HG02763 (cell line): ENCODE measurements around the gene MLLT3.

Source experiments
- ATAC-seq: cut with Tn5 transposase; IDR thresholded peaks from one replicate; pipeline ENCODE4 v1.9.1; 2021; ENCODE audit warnings: mild to moderate bottlenecking, moderate library complexity; ENCODE audit not compliant: unreplicated experiment

MLLT3 gene

GRCh38 chr9:20630241-20630943, 8.1 kb upstream of the MLLT3 start:
- no peak for ATAC-seq

- no peak for ATAC-seq
Observed at GRCh38 chr9:20625003-20625349, 2.7 kb upstream of the MLLT3 start.

- no peak for ATAC-seq
Observed at GRCh38 chr9:20624201-20625002, 2.1 kb upstream of the MLLT3 start.

- ATAC-seq, result no peak
Observed at GRCh38 chr9:20623748-20624124, 1.4 kb upstream of the MLLT3 start.

- ATAC-seq, result peak; percentile 17
Observed at GRCh38 chr9:20623021-20623747, 885 bp upstream of the MLLT3 start.

GRCh38 chr9:20621471-20622329, 599 bp downstream of the MLLT3 start:
- peak; percentile 9 for ATAC-seq

GRCh38 chr9:20620650-20621470, 1.4 kb downstream of the MLLT3 start:
- no peak for ATAC-seq

- no peak for ATAC-seq
Observed at GRCh38 chr9:20619487-20620200, 2.7 kb downstream of the MLLT3 start.

GRCh38 chr9:20618361-20618802, 3.9 kb downstream of the MLLT3 start:
- no peak for ATAC-seq

GRCh38 chr9:20616808-20617207, 5.5 kb downstream of the MLLT3 start:
- ATAC-seq, result no peak

GRCh38 chr9:20614602-20615216, 7.6 kb downstream of the MLLT3 start:
- ATAC-seq, result no peak

- no peak for ATAC-seq
Observed at GRCh38 chr9:20611691-20612287, 10.5 kb downstream of the MLLT3 start.

GRCh38 chr9:20610591-20610990, 11.7 kb downstream of the MLLT3 start:
- no peak for ATAC-seq

- ATAC-seq, result no peak
Observed at GRCh38 chr9:20608582-20608981, 13.7 kb downstream of the MLLT3 start.

GRCh38 chr9:20606652-20607051, 15.6 kb downstream of the MLLT3 start:
- no peak for ATAC-seq

GRCh38 chr9:20604562-20604961, 17.7 kb downstream of the MLLT3 start:
- peak; percentile 82 for ATAC-seq

- no peak for ATAC-seq
Observed at GRCh38 chr9:20603524-20604268, 18.6 kb downstream of the MLLT3 start.

- ATAC-seq, result no peak
Observed at GRCh38 chr9:20601292-20601691, 21.0 kb downstream of the MLLT3 start.
